ENCODE measurements around the gene TTLL7. TPM values are rescaled to one million over a fixed set of nuclear protein-coding genes. Genes with fewer than 3 reads are reported as not detected.

Gene TTLL7
- total and polyA plus RNA-seq, 9 of the 15 experiments (the other 6 are each of a cell fraction or from before 2014, with no cell fraction given): 0.63 to 2.6 (median 1.7) TPM

- Histone ChIP-seq H3K9ac (ENCODE audit: insufficient read depth in 1 of 2, low read depth in 2 of 2, low read length in 2 of 2) (no peak overlapping the region), H2AFZ (ENCODE audit: low read depth, low read length) (no peak overlapping the region), H3K79me2 (ENCODE audit: control insufficient read depth, insufficient read depth, low read length) (no peaks in the 10 kb centered on the region), H3K4me3 (no peak overlapping the region), H3K27ac (ENCODE audit: extremely low read depth, low read depth, low read length) (no peak overlapping the region), H3K27me3 (ENCODE audit: control insufficient read depth in 2 of 2, insufficient read depth in 2 of 2, low read length in 2 of 2) (no peaks in the 10 kb centered on the region; a peak in 1 of 5 replicates), H3K4me2 (ENCODE audit: insufficient read depth, low read length) (no peak overlapping the region), H4K20me1 (replicated peaks; ENCODE audit: control insufficient read depth, insufficient read depth, low read length) (no peaks in the 10 kb centered on the region), H3K9me1 (ENCODE audit: control insufficient read depth, insufficient read depth, low read length) (no peaks in the 10 kb centered on the region), H3K9me3 (replicated peaks; ENCODE audit: control insufficient read depth, insufficient read depth, low read depth, low read length) (no peaks in the 10 kb centered on the region), H3K4me1 (replicated peaks in 1 of 2; ENCODE audit: control insufficient read depth in 2 of 2, insufficient read depth in 2 of 2, low read length in 2 of 2) (peaks cover 3 to 11% of the 10 kb centered on the region in 2 experiments; a peak in 2 of 5 replicates), H3K36me3 (ENCODE audit: control insufficient read depth, insufficient read depth, low read length) (no peaks in the 10 kb centered on the region)
- no peak for TF ChIP-seq RBM34 (IDR thresholded peaks at IDR 0.05; ENCODE audit: borderline replicate concordance, insufficient read depth, low read length)
- 0 out of 2 replicates have a peak, but pooled peaks have one; percentile 37 for TF ChIP-seq CEBPB (tag; IDR thresholded peaks at IDR 0.05)
- TF ChIP-seq POLR2B (IDR thresholded peaks at IDR 0.05; ENCODE audit: low read depth, partially characterized antibody): no peak
- in situ Hi-C loops (cut with MboI) (no loop called here), intact Hi-C loops (cut with micrococcal nuclease) (loop anchor here (5.0 kb wide), 1 partner anchor 125 kb away; no protein-coding TSS in a partner anchor)
- ATAC-seq (no peak), DNase-seq (ENCODE audit: extremely low read depth in 1 of 4, low spot score in 3 of 4) (no peak), FAIRE-seq (no peak)
- 23% methylated on average over 3 of the region's 3 CpGs for WGBS (ENCODE audit: insufficient coverage, low coverage, missing lambda C conversion rate)
- ChIA-PET CTCF (ENCODE audit: low intra/inter-chr PET ratio) (no interaction called here), POLR2A (no interaction called here)
- BruUV-seq (replicated peaks): TSS peak; percentile 64
Measured at GRCh38 chr1:83997631-83998030, 1.3 kb downstream of the TTLL7 start.

- Histone ChIP-seq H3K4me3 (no peak overlapping the region), H3K9me1 (ENCODE audit: control insufficient read depth, insufficient read depth, low read length) (no peaks in the 10 kb centered on the region), H3K9ac (ENCODE audit: insufficient read depth in 1 of 2, low read depth in 2 of 2, low read length in 2 of 2) (no peak overlapping the region), H3K27me3 (ENCODE audit: control insufficient read depth in 2 of 2, insufficient read depth in 2 of 2, low read length in 2 of 2) (no peaks in the 10 kb centered on the region; a peak in 1 of 5 replicates), H3K4me2 (ENCODE audit: insufficient read depth, low read length) (no peak overlapping the region), H2AFZ (ENCODE audit: low read depth, low read length) (no peak overlapping the region), H3K4me1 (replicated peaks in 1 of 2; ENCODE audit: control insufficient read depth in 2 of 2, insufficient read depth in 2 of 2, low read length in 2 of 2) (peaks cover 3 to 11% of the 10 kb centered on the region in 2 experiments; a peak in 2 of 5 replicates), H3K36me3 (ENCODE audit: control insufficient read depth, insufficient read depth, low read length) (no peaks in the 10 kb centered on the region), H3K9me3 (replicated peaks; ENCODE audit: control insufficient read depth, insufficient read depth, low read depth, low read length) (no peaks in the 10 kb centered on the region), H3K27ac (ENCODE audit: extremely low read depth, low read depth, low read length) (no peak overlapping the region), H3K79me2 (ENCODE audit: control insufficient read depth, insufficient read depth, low read length) (no peaks in the 10 kb centered on the region), H4K20me1 (replicated peaks; ENCODE audit: control insufficient read depth, insufficient read depth, low read length) (no peaks in the 10 kb centered on the region)
- intact Hi-C loops (cut with micrococcal nuclease) (loop anchor here (5.0 kb wide), 1 partner anchor 126 kb away; no protein-coding TSS in a partner anchor), in situ Hi-C loops (cut with MboI) (no loop called here)
- FAIRE-seq (no peak), DNase-seq (ENCODE audit: extremely low read depth in 1 of 4, low spot score in 3 of 4) (no peak), ATAC-seq (no peak)
- no TSS peak for BruUV-seq (replicated peaks)
- ChIA-PET CTCF (ENCODE audit: low intra/inter-chr PET ratio) (no interaction called here), POLR2A (no interaction called here)
- WGBS (ENCODE audit: insufficient coverage, low coverage, missing lambda C conversion rate): 13% methylated on average over 1 of the region's 1 CpG
- TF ChIP-seq PBX2 (CRISPR knock-in tag; IDR thresholded peaks at IDR 0.05; ENCODE audit: low read depth) (no peak), PBX2 (tag; conservative IDR thresholded peaks at IDR 0.05; ENCODE audit: low read depth) (peak; percentile 77), ZNF639 (CRISPR knock-in tag; conservative IDR thresholded peaks at IDR 0.05 in 1 of 2, IDR thresholded peaks at IDR 0.05 in 1 of 2) (no peak)
Measured at GRCh38 chr1:83996621-83997020, 2.3 kb downstream of the TTLL7 start.
